Measurements from ENCODE around the gene CEACAM18.

CEACAM18 gene

DNA sequence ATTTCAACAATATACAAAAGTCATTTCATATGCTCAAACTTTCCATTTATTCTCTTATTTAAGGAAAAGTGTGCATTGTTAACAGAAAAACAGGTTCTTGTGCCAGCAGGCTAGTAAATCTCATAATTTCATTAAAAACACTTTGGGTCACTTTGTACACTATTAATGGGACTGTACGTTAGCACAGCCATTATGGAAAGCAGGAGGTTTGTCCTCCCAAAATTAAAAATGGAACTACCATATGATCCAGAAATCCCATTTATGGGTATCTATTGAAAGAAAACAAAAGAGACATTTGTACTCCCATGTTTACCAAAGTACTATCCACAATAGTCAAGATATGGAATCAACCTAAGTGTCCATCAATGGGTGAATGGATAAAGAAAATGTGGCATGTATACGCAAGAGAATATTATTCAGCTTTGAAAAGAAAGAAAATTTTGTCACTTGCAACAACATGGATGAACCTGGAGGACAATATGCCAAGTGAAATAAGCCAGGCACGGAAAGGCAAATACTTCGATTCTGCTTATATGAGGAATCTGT lies 61.6 kb downstream of the CEACAM18 start:
- no peak for DNase-seq

Data from fibroblast of skin of right biceps (primary cell).